H9 (cell line): ENCODE results near the gene LIF. TPM values are rescaled to one million over a fixed set of nuclear protein-coding genes. Genes with fewer than 3 reads are reported as not detected.

Experiments
- DNase-seq: peaks from one replicate; pipeline ENCODE4 v3.0.0-alpha.2; 2017
- H2AFZ ChIP-seq: one replicate; pipeline ENCODE4 v1.6.1; 2013; ENCODE audit warnings: mild to moderate bottlenecking, low read length, control low read depth, moderate library complexity
- H2AK5ac ChIP-seq: 2 replicates; pipeline ENCODE4 v1.6.1; 2013; ENCODE audit warnings: low read length, control low read depth, mixed read lengths; ENCODE audit not compliant: insufficient read length
- H2BK120ac ChIP-seq: one replicate; pipeline ENCODE4 v1.6.1; 2013; ENCODE audit warnings: low read depth, mild to moderate bottlenecking, low read length, control low read depth, inconsistent platforms; ENCODE audit not compliant: poor library complexity, severe bottlenecking
- H2BK12ac ChIP-seq: 2 replicates; pipeline ENCODE4 v1.6.1; 2013; ENCODE audit warnings: low read length, control low read depth, mixed read lengths, low read depth; ENCODE audit not compliant: insufficient read length
- H2BK15ac ChIP-seq: 2 replicates; pipeline ENCODE4 v1.6.1; 2013; ENCODE audit warnings: low read depth, low read length, control low read depth
- H2BK20ac ChIP-seq: one replicate; pipeline ENCODE4 v1.6.1; 2013; ENCODE audit warnings: low read depth, mild to moderate bottlenecking, low read length, control low read depth, inconsistent platforms; ENCODE audit not compliant: poor library complexity, severe bottlenecking
- H2BK5ac ChIP-seq: 2 replicates; pipeline ENCODE4 v1.6.1; 2013; ENCODE audit warnings: low read length, control low read depth, mixed read lengths; ENCODE audit not compliant: insufficient read length
- H3K14ac ChIP-seq: 2 replicates; pipeline ENCODE4 v1.6.1; 2013; ENCODE audit warnings: low read length, control low read depth; ENCODE audit not compliant: insufficient read depth
- H3K18ac ChIP-seq: 2 replicates; pipeline ENCODE4 v1.6.1; 2013; ENCODE audit warnings: low read depth, mild to moderate bottlenecking, mixed read lengths, low read length, control low read depth; ENCODE audit not compliant: insufficient read length
- H3K23ac ChIP-seq: 2 replicates; pipeline ENCODE4 v1.6.1; 2013; ENCODE audit warnings: low read length, control low read depth, mixed read lengths, low read depth; ENCODE audit not compliant: insufficient read length
- H3K23me2 ChIP-seq: 2 replicates; pipeline ENCODE4 v1.6.1; 2013; ENCODE audit warnings: low read depth, mild to moderate bottlenecking, mixed read lengths, low read length, control low read depth; ENCODE audit not compliant: insufficient read length, poor library complexity, severe bottlenecking
- H3K27ac ChIP-seq: 2 replicates; pipeline ENCODE4 v1.5.1; 2013; ENCODE audit warnings: low read length, control low read depth, mixed read lengths, low read depth; ENCODE audit not compliant: insufficient read length
- H3K27me3 ChIP-seq: 2 replicates; pipeline ENCODE4 v1.6.1; 2013; ENCODE audit warnings: low read length, control low read depth, inconsistent platforms; ENCODE audit not compliant: insufficient read depth
- H3K4ac ChIP-seq: 2 replicates; pipeline ENCODE4 v1.6.1; 2013; ENCODE audit warnings: low read depth, mild to moderate bottlenecking, control low read depth, inconsistent platforms, low read length, moderate library complexity
- H3K4me1 ChIP-seq: 2 replicates; pipeline ENCODE4 v1.6.1; 2013; ENCODE audit warnings: low read length, control low read depth, inconsistent platforms; ENCODE audit not compliant: insufficient read depth
- H3K4me2 ChIP-seq: 2 replicates; pipeline ENCODE4 v1.6.1; 2013; ENCODE audit warnings: low read length, control low read depth, mixed read lengths; ENCODE audit not compliant: insufficient read length, insufficient read depth
- H3K56ac ChIP-seq: 2 replicates; pipeline ENCODE4 v1.6.1; 2013; ENCODE audit warnings: low read depth, mild to moderate bottlenecking, mixed read lengths, low read length, control low read depth; ENCODE audit not compliant: insufficient read length
- H3K79me1 ChIP-seq: 2 replicates; pipeline ENCODE4 v1.6.1; 2013; ENCODE audit warnings: low read depth, mild to moderate bottlenecking, moderate library complexity, low read length, control low read depth, inconsistent platforms; ENCODE audit not compliant: insufficient read depth, poor library complexity, severe bottlenecking
- H3K79me2 ChIP-seq: 2 replicates; pipeline ENCODE4 v1.6.1; 2013; ENCODE audit warnings: low read length, control low read depth, inconsistent platforms; ENCODE audit not compliant: insufficient read depth
- H3K9ac ChIP-seq: 2 replicates; pipeline ENCODE4 v1.6.1; 2013; ENCODE audit warnings: low read length, control low read depth, mixed read lengths; ENCODE audit not compliant: insufficient read length; ENCODE audit errors: extremely low read depth
- H3K9me3 ChIP-seq: one replicate; pipeline ENCODE4 v1.6.1; 2013; ENCODE audit warnings: low read depth, low read length, inconsistent platforms; ENCODE audit not compliant: control insufficient read depth
- H3T11ph ChIP-seq: one replicate; pipeline ENCODE4 v1.6.1; 2013; ENCODE audit warnings: mild to moderate bottlenecking, low read length, control low read depth, inconsistent platforms
- H4K20me1 ChIP-seq: one replicate; pipeline ENCODE4 v1.6.1; 2013; ENCODE audit not compliant: control insufficient read depth, insufficient read length, insufficient read depth
- H4K5ac ChIP-seq: 2 replicates; pipeline ENCODE4 v1.6.1; 2013; ENCODE audit warnings: low read depth, mild to moderate bottlenecking, mixed read lengths, low read length, control low read depth; ENCODE audit not compliant: insufficient read length
- H4K8ac ChIP-seq: replicated peaks from 2 replicates; pipeline ENCODE4 v1.6.1; 2013; ENCODE audit warnings: low read length, control low read depth, mixed read lengths, low read depth; ENCODE audit not compliant: insufficient read length
- H4K91ac ChIP-seq: 2 replicates; pipeline ENCODE4 v1.6.1; 2013; ENCODE audit warnings: low read depth, mild to moderate bottlenecking, moderate library complexity, mixed read lengths, low read length, control low read depth; ENCODE audit not compliant: insufficient read length
- H3K27ac Mint-ChIP-seq, 3 experiments: 2 replicates in 2 of 3; 3 replicates in 1 of 3; pipeline ENCODE4 v1.8.0; 2020 to 2021; ENCODE audit warnings: mixed read lengths in 3 of 3, mild to moderate bottlenecking in 1 of 3, moderate library complexity in 1 of 3
- H3K27me3 Mint-ChIP-seq: 2 replicates; pipeline ENCODE4 v1.8.0; 2021; ENCODE audit warnings: low read depth, mild to moderate bottlenecking, moderate library complexity, mixed read lengths
- H3K36me3 Mint-ChIP-seq, 3 experiments: 2 replicates in 2 of 3; 3 replicates in 1 of 3; pipeline ENCODE4 v1.8.0; 2020 to 2021; ENCODE audit warnings: low read depth in 3 of 3, mixed read lengths in 3 of 3; ENCODE audit not compliant: insufficient read depth in 1 of 3
- H3K4me1 Mint-ChIP-seq, 2 experiments: 2 replicates each; pipeline ENCODE4 v1.8.0; 2020; ENCODE audit warnings: mixed read lengths in 2 of 2
- H3K4me3 Mint-ChIP-seq, 2 experiments: 2 replicates in 1 of 2; 3 replicates in 1 of 2; pipeline ENCODE4 v1.8.0; 2020 to 2021; ENCODE audit warnings: mild to moderate bottlenecking in 2 of 2, mixed read lengths in 2 of 2, moderate library complexity in 1 of 2
- H3K9me3 Mint-ChIP-seq, 2 experiments: 2 replicates in 1 of 2; 3 replicates in 1 of 2; pipeline ENCODE4 v1.8.0; 2020; ENCODE audit warnings: mild to moderate bottlenecking in 2 of 2, mixed read lengths in 2 of 2, moderate library complexity in 1 of 2
- CTCF ChIP-seq: fragments of 200-600 bp; sonication (generic); conservative IDR thresholded peaks from 3 replicates; pipeline ENCODE4 v1.8.0; 2021; ENCODE audit warnings: antibody characterized with exemption, mild to moderate bottlenecking
- total RNA-seq: library from RNA; stranded (reverse); gene quantifications from 2 replicates; pipeline ENCODE4 v1.2.1, GENCODE V29; 2021

The LIF gene
- total RNA-seq, 1 experiment from 2014 or later: 6.1 TPM

- Histone ChIP-seq H3K23me2 (no peaks in the 10 kb centered on the region), H3K79me1 (no peaks in the 10 kb centered on the region), H2AK5ac (no peak overlapping the region), H2BK120ac (no peak overlapping the region), H2BK15ac (no peak overlapping the region), H3T11ph (no peak overlapping the region), H3K56ac (no peak overlapping the region), H3K27me3 (no peaks in the 10 kb centered on the region), H3K9ac (no peak overlapping the region), H4K8ac (no peak overlapping the region), H3K18ac (no peak overlapping the region), H4K5ac (no peak overlapping the region), H4K91ac (no peak overlapping the region), H2AFZ (no peak overlapping the region), H2BK5ac (no peak overlapping the region), H3K4me2 (no peak overlapping the region), H4K20me1 (no peaks in the 10 kb centered on the region), H2BK12ac (no peak overlapping the region), H3K14ac (no peak overlapping the region), H3K23ac (no peak overlapping the region), H3K4ac (no peak overlapping the region), H2BK20ac (no peak overlapping the region), H3K4me1 (peaks cover 4% of the 10 kb centered on the region; the same call in 1 of the 2 replicates), H3K9me3 (no peaks in the 10 kb centered on the region), H3K27ac (no peak overlapping the region), H3K79me2 (no peaks in the 10 kb centered on the region)
- H3K36me3 Mint-ChIP-seq: no peaks in the 10 kb centered on the region
- TF ChIP-seq CTCF: no peak
- no peak for DNase-seq
- no peaks in the 10 kb centered on the region for H3K9me3 Mint-ChIP-seq
- H3K4me3 Mint-ChIP-seq: no peak overlapping the region
- H3K27ac Mint-ChIP-seq: no peak overlapping the region; a peak in 1 of 7 replicates
- peaks cover 4 to 12% of the 10 kb centered on the region in 2 experiments for H3K4me1 Mint-ChIP-seq
- H3K27me3 Mint-ChIP-seq: peaks cover 8% of the 10 kb centered on the region
Measured at GRCh38 chr22:30219668-30220278, 26.8 kb downstream of the LIF start.
